ENCODE data around the gene HIP1R.
"Not testable (repeated sequence)": the region's sequence is repeated elsewhere in the genome, so short reads cannot be mapped to it uniquely, and the experiment has no call there.

The HIP1R gene

GRCh38 chr12:122874081-122874480 is 38.8 kb downstream of the HIP1R start:
- Histone ChIP-seq H3K4me3 (no peak overlapping the region), H3K27ac (no peak overlapping the region), H3K36me3 (peaks cover 8 to 15% (median 12%) of the 10 kb centered on the region in 3 donors), H3K9me3 (no peaks in the 10 kb centered on the region), H3K27me3 (no peaks in the 10 kb centered on the region), H3K4me1 (peaks cover 5 to 49% (median 21%) of the 10 kb centered on the region in 4 donors)
- TF ChIP-seq, protein P1, sequence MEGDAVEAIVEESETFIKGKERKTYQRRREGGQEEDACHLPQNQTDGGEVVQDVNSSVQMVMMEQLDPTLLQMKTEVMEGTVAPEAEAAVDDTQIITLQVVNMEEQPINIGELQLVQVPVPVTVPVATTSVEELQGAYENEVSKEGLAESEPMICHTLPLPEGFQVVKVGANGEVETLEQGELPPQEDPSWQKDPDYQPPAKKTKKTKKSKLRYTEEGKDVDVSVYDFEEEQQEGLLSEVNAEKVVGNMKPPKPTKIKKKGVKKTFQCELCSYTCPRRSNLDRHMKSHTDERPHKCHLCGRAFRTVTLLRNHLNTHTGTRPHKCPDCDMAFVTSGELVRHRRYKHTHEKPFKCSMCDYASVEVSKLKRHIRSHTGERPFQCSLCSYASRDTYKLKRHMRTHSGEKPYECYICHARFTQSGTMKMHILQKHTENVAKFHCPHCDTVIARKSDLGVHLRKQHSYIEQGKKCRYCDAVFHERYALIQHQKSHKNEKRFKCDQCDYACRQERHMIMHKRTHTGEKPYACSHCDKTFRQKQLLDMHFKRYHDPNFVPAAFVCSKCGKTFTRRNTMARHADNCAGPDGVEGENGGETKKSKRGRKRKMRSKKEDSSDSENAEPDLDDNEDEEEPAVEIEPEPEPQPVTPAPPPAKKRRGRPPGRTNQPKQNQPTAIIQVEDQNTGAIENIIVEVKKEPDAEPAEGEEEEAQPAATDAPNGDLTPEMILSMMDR (IDR thresholded peaks at IDR 0.05): no peak
- peak in 1 of 2 donors; percentile 21 for DNase-seq
- intact Hi-C loops (cut with DNase I; ENCODE audit: low total_unique reads): no loop called here

DNA sequence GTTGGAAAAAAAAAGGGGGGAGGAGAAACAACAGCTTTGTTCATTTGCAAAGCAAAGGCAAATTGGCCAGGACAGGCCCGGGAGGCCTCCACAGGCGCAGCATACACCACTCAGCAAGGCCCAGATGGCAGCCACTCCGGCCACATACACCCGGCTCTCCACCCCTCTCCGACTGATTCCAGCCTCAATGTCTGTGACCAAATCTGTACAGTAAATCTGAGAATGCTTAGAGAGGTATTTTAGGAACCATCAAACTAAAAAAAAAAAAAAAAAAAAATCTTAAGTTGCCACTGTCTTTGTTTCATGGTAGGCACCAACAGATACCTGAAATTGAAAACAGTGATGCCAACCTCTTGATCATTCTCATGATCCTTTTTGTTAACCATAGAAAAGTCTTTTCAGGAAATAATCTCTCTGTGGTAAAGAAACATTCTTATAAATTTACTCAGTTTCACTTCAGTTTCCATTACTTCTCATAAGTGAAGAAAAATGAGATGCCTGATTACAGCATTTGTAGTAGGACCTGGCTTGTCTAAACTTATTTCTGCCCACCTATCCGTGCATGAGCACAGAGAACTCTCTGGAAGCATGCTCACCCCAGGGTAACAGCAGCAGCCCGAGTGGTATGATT is 40.4 kb downstream of the HIP1R start:
- peak in 1 of 2 donors; percentile 24 for DNase-seq
- Histone ChIP-seq H3K4me3 (no peak overlapping the region), H3K36me3 (no peaks in the 10 kb centered on the region), H3K4me1 (peaks cover 5 to 52% (median 29%) of the 10 kb centered on the region in 4 donors), H3K27me3 (no peaks in the 10 kb centered on the region), H3K9me3 (no peaks in the 10 kb centered on the region), H3K27ac (no peak overlapping the region)
- intact Hi-C loops (cut with DNase I; ENCODE audit: low total_unique reads): no loop called here
- TF ChIP-seq, protein P1 (IDR thresholded peaks at IDR 0.05): no peak

DNA sequence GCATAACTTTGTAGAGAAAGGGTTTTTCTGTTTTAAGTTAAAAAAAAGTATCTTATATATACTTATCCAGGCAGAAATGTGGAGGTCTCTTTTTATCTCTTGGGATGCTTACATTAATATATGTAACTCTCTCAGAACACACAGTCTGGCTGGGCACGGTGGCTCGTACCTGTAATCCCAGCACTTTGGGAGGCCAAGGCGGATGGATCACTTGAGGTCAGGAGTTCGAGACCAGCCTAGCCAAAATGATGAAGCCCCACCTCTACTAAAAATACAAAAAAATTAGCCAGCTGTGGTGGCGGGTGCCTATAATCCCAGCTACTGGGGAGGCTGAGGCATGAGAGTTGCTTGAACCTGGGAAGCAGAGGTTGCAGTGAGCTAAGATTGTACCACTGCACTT is 41.0 kb downstream of the HIP1R start:
- H3K9me3 ChIP-seq; intact Hi-C loops (cut with DNase I; ENCODE audit: low total_unique reads); H3K4me3 ChIP-seq; H3K27ac ChIP-seq; H3K36me3 ChIP-seq; H3K27me3 ChIP-seq: not testable (repeated sequence)
- peak in 1 of 2 donors; percentile 16 for DNase-seq
- H3K4me1 ChIP-seq: peaks cover 5 to 52% (median 28%) of the 10 kb centered on the region in 4 donors

GRCh38 chr12:122876731-122877130 is 41.5 kb downstream of the HIP1R start:
- Histone ChIP-seq H3K9me3 (no peaks in the 10 kb centered on the region), H3K4me3 (no peak overlapping the region), H3K36me3 (no peaks in the 10 kb centered on the region), H3K27me3 (no peaks in the 10 kb centered on the region), H3K4me1 (peaks cover 5 to 50% (median 27%) of the 10 kb centered on the region in 4 donors), H3K27ac (no peak overlapping the region)
- peak in 1 of 2 donors; percentile 31 for DNase-seq
- intact Hi-C loops (cut with DNase I; ENCODE audit: low total_unique reads): no loop called here
- TF ChIP-seq, protein P1 (IDR thresholded peaks at IDR 0.05): no peak

DNA sequence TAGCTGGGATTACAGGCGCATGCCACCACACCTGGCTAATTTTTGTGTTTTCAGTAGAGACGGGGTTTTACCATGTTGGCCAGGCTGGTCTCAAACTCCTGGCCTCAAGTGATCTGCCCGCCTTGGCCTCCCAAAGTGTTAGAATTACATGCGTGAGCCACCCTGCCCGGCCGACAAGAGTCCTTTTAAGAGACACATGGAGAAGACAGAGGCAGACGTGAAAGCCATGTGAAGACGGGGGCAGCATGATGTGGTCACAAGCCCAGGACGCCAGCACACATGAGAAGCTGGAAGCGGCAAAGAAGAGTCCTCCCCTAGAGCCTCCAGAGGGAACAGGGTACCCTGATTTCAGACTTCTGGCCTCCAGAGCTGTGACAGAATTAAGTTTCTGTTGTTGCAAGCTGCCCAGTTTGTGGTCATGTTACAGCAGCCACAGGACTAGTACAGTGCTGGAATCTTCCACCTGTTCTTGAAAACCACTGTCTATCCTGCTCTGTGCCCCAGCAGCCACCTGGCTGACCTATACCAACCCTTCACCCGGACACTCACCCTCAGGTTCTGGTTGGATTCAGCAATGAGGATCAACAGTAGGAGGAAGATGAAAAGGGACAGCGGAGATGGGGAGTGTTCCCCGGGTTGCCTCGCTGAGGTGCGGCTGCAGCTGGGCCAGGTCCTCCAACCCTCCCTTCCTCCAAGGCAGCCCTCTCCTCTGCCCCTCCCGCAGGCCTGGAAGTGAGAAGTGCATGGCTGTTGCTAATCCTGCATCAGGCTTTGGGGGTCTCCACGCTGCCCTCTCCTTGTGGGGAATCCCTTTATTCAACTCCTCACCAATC is 43.7 kb downstream of the HIP1R start:
- TF ChIP-seq, protein P1 (IDR thresholded peaks at IDR 0.05): no peak
- Histone ChIP-seq H3K4me1 (peaks cover 0 to 34% (median 18%) of the 10 kb centered on the region in 4 donors), H3K27ac (no peak overlapping the region), H3K4me3 (no peak overlapping the region), H3K36me3 (no peaks in the 10 kb centered on the region), H3K9me3 (no peaks in the 10 kb centered on the region), H3K27me3 (no peaks in the 10 kb centered on the region)
- intact Hi-C loops (cut with DNase I; ENCODE audit: low total_unique reads): no loop called here
- DNase-seq: peak in 1 of 2 donors; percentile 27

DNA sequence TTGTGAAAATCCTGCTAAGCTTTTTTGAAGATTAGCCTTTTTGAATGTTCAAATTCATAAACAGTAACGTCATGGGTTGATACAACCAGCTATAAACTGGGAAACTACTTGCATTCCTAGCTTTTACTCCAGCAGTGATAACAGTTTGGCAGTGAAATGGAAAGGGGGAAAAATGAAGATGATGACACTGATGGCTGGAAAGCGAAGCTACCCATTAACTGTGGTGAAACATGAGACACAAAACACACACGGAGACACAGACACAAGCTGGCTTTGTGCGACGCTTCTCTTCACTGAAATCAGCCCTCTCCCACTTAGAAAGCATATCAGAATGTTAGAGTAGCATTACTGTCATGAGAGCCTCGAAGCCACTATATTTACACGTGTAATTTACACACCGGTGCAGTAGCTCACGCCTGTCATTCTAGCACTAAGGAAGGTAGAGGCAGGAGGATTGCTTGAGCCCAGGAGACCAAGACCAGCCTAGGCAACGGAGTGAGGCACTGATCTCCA is 45.0 kb downstream of the HIP1R start:
- Histone ChIP-seq H3K4me1 (peaks cover 0 to 38% (median 23%) of the 10 kb centered on the region in 4 donors), H3K27ac (peak overlapping the region; percentile 22 to 47)
- intact Hi-C loops (cut with DNase I; ENCODE audit: low total_unique reads): no loop called here

More for the DNA sequence above, 45.0 kb downstream of the HIP1R start:
- Histone ChIP-seq H3K4me3 (no peak overlapping the region), H3K27me3 (no peaks in the 10 kb centered on the region), H3K9me3 (no peaks in the 10 kb centered on the region), H3K36me3 (no peaks in the 10 kb centered on the region)
- no peak for DNase-seq
- TF ChIP-seq, protein P1 (IDR thresholded peaks at IDR 0.05): no peak
